HG03066 (cell line): ENCODE measurements around the gene CHMP5.
A peak's percentile ranks its signal among the peaks of the same experiment; 100 is the strongest.

ENCODE experiments used
- ATAC-seq: cut with Tn5 transposase; IDR thresholded peaks from one replicate; pipeline ENCODE4 v1.9.1; 2021; ENCODE audit warnings: low read depth; ENCODE audit not compliant: unreplicated experiment

CHMP5 gene

DNA sequence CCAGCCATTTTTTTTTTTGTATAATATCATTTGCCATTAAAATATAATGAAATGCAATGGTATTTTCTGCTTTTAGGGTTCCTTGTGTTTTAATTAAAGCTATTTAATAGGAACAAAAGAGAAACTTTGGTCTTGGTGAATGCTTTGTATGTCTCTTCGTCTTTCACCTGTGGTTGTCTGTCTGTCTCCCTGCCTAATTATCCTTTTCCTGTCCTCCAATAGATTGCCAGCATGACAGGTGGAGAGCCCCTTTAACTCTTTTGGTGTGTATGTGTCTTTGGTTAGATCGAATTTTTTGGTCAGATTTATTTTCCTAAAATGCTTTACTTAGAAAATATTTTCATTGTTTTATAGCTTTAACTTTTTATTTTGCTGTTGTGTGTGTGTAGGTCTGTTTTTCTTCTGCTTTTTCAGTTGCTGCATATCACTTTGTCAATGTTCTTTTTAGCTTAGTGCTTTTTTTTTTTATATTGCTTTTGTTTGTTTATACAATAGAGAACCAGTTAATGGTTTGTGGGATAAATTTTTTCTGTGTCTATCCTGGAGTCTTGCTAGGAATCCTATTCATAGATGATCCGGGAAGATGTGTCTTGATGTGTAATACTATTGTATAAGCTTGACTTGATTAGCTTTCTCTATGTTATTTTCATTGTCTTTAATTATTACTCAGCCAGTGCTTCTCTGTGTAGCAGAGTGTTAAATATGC is 8.6 kb downstream of the CHMP5 start:
- no peak for ATAC-seq

DNA sequence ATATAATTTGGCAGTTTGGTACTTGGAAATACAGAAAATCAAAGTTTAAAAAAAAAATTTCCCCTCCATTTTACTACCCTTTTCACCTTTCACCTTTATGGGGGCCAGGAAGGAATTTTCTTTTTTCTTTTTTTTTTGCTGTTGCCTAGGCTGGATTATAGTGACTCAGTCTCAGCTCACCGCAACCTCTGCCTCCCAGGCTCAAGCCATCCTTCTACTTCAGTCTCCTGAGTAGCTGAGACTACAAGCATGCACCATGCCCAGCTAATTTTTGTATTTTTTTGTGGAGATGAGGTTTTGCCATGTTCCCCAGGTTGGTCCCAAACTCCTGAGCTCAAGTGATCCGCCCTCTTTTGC is 9.1 kb downstream of the CHMP5 start:
- ATAC-seq, result no peak

DNA sequence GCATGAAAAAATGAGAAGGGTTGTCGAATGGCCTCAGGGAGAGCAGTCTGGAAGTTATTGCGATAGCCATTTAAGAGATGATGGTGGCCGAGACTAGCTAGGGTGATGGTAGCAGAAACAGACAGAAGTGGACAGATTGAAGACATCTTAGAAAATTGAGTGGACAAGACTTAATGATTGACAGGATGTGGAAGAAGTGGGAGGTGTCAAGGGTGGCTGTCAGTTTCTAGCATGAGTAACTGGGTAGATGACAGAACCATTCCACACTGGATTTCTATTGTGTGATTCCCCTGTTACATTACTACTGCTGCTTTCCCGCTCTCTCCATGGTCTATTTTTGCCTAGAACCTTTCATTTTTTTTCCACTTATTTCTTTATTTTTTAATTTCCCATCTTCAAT is 12.6 kb downstream of the CHMP5 start:
- ATAC-seq, result no peak

DNA sequence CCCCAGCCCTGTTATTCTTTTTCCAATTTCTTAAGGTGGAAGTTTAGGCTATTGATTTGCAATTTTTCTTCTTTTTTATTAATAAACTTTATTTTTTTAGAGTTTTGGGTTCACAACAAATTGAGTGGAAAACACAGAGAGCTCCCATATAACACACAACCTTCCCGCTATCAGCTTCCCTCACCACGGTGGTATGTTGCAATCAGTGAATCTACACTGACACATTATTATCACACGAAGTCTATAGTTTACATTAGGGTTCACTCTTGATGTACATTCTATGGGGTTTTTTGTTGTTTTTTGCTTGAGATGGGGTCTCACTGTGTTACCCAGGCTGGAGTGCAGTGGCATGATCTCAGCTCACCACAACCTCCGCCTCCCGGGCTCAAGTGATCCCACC is 20.7 kb downstream of the CHMP5 start:
- ATAC-seq, result no peak

DNA sequence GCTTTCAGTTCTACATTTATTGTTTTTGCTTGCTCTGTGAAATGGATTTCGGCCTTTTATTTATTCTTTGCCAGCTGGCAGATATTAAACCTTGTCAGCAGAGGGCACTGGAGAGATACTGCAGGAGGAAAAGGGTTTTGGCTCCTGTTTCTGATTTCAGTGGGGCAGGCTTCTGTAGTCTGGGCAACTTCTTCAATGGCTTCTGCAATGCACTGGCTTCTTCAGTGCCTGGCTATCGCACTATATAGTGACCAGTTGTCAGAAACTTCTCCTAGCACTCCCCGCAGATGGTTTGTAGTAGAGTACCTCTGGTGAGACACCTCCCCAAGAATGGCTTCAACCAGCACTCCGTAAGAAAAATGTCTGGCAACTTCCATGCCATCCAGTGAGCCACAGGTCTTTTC is 22.2 kb downstream of the CHMP5 start:
- ATAC-seq, result no peak

DNA sequence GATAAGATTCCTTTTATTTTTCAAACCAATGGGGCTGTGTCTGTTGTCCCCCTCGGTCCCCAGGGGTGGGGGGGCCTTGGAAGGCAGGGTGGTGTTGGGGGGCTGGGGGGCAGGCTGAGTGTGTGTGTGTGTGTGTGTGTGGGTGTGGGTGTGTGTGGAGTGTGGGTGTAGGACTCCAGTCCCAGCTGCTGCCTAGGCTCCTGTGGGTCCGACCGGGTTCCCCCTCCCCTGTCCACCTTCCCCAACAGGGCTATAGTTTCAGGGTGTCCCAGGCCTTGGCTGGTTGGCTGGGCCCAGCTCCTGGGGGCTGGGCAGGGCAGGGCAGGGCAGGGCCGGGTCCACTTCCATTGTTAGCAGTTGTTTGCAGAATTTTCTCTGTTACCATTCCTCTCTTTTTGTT is 23.4 kb downstream of the CHMP5 start:
- ATAC-seq, result no peak

DNA sequence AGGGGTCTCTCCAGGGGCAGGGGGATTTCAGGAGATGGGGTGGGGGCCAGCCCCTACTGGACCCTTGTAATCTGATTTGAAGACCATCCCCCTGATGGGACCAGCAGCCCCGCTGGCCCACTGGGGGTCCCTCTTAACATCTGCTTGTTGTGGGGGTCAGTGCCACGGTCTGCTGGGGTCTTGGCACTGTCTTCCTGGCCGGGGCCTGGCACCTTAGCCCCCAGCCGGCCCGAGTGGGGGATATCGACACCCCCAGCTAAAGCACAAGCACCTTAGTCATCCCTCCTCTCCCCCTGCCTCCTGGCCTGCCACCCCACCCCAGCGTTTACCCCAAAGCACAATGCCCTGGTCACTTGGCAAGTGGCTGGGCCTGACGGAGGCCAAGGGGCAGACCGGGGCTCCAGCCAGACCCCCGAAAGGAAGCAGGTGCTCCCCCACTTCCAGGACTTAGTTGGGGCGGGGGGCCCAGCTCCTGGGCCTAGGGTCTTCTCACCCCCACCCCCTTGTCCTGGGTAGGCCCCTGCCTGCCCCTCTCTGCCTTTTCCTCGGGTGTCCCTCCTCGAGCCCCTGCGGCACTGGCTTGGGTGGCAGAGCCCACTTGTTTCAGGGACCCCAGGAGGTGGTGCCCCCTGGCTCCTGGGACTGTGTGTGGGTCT is 24.1 kb downstream of the CHMP5 start:
- ATAC-seq, result no peak

DNA sequence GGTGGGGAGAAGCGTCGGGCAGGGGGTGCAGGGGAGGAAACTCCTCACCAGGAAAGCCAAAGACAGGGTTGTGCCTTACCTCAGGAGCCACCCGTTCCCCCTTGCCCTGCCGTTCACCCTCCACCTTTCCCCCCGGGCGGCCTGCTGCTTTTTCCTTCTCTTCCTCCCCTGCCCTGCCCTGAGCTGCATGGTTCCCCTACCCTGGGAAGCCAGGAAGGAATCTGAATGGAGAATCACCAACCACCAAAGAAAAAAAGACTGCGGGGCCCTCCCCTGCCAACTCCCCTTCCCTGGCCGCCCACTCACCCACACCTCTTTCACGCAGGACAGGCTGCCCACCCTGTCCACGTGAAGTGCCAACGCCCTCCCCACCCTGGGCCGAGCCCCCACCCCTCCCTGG is 24.6 kb downstream of the CHMP5 start:
- ATAC-seq, result no peak

DNA sequence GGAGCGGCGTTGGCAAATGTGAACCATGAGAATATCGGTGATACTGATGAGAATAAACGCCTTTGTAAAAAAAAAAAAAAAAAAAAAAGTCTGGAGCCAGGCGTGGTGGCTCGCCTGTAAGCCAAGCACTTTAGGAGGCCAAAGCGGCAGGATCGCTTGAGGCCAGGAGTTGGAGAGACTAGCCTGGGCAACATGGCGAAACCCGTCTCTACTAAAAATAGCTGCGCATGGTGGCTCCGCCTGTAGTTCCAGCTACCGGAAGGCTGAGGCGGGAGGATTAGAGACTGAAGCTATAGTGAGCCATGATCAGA is 25.0 kb downstream of the CHMP5 start:
- no peak for ATAC-seq

DNA sequence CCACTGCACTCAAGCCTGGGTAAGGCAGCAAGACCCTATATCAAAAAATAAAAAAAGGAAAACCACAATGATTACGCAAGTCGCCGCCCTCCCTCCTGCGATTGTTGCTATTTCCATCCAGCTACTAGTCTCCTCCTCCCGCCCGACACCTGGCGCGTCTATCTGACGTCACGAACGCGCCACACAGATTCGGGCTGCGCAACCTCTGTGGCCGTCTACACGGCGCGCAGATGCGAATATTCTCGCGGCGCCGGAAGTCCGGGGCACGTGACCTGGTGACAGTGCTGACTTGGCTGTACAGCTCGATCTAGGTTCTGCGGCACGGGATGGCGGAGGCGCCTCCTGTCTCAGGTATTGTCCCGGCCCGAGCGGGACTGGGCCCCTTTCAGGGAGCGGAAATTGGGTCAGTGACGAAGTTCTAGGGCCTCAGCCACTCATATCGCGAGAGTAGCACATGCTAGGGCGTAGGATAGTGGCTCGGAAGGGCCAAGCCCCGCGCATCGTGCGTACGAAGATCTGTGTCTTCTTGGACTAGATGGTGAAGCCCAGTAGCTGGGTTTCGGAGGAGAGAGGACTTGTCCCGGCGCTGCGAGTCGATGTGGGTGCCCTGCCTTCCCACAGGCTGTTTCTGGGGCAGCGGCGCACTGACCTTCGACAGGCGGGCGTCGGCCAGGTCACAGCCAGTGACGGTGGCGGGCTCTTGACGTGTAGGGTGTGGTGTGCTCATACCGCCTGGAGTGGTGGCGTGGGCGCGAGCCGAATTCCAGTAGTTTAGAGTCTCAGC is 25.6 kb downstream of the CHMP5 start, which contains the start of gene NFX1:
TSS of gene NFX1 (plus strand) at position 270 of the 784 bp plus-strand sequence. CDS start at position 327, 57 bp downstream.
- peak; percentile 88 for ATAC-seq

DNA sequence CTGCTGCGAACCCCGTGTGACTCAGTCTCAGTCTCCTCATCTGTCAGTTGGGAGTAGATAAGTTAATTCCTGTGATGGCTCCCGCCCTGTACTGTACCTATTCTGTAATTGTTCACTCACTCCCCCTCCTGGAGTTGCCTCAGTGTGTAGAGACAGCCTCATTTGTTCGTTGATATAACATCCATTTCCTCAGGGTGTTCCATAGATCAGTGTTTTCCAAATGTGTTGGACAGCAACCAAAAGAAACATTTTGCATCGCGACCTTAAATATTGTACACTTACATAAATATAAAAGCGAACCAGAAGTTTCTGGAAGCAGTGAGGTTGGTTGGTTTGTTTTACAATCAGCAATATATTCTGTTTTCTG is 26.2 kb downstream of the CHMP5 start:
- ATAC-seq, result peak; percentile 1

DNA sequence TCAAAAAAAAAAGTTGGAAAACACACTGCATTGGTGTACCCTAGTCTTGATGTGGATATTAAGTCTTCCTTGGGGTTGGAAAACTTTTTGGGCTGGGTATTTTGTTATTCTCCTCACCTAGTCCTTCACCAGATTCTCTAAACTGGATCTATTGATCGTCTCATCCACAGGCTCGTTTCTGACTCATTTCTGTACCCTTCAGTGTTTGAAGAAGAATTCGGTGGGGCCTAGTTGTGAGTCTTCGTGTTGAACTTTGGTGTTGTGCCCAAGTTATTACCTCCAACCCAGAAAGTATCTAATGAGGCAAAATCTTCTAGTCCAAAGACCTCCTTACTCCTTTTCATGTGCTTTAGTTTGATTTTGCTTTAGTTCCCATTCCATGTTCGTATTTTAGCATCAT is 27.1 kb downstream of the CHMP5 start:
- ATAC-seq, result no peak

DNA sequence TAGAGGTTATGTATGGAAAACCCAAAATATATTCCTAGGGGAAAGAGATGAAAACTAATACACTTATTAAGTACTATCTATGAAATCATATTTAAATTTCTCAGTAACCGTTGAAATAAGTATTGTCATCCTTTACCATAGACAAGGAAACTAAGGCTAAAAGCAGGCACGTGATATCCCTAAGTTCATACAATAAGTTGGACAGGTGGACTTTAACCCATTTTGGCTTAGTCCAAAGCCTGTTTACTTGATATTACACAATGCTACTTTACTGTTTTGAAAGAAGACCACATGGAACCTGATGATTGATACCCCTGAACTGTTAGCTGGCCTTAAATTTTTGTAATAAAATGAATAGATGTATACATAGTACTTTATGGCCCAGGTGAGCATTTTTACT is 28.9 kb downstream of the CHMP5 start:
- ATAC-seq, result no peak

DNA sequence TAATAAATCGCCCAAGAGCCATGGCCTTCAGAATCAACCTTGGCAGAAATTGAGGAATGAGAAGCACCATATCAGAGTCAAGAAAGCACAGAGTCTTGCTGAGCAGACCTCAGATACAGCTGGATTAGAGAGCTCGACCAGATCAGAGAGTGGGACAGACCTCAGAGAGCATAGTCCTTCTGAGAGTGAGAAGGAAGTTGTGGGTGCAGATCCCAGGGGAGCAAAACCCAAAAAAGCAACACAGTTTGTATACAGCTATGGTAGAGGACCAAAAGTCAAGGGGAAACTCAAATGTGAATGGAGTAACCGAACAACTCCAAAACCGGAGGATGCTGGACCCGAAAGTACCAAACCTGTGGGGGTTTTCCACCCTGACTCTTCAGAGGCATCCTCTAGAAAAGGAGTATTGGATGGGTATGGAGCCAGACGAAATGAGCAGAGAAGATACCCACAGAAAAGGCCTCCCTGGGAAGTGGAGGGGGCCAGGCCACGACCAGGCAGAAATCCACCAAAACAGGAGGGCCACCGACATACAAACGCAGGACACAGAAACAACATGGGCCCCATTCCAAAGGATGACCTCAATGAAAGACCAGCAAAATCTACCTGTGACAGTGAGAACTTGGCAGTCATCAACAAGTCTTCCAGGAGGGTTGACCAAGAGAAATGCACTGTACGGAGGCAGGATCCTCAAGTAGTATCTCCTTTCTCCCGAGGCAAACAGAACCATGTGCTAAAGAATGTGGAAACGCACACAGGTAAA is 30.0 kb downstream of the CHMP5 start:
- no peak for ATAC-seq

DNA sequence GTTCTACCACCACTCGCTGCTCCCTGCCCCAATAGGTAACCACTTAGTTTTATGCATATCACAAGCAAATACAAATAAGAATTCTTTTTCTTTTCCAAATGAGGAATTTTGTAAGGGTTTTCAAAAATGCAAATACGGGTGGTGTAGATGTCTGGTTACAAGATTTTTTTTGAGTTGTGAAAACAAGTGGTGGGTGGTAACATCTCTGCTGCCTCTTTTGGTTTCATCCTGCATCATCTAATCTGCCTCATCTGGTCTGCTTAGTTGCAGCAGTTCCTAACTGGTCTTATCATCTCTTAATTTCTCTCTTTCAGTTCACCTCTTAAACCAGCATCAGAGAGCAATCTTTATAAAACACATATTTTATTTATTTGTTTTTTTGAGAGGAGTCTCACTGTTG is 30.7 kb downstream of the CHMP5 start:
- peak; percentile 40 for ATAC-seq

DNA sequence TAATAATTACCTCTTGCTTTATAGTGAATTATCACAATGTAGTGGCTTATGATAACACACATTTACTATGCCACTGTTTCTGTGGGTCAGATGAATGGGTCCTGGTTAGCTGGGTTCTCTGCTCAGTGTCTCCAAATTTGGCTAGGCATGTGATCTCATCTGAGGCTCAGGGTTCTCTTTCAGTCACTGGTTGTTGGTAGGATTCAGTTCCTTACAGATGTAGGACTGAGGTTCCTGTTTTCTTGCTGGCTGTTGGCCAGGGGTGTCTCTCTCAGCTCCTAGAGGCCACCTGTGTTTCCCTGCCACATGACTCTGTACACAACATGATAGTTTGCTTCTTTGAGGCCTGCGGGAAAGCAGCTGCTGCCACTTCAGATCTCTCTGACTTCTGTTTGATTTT is 32.6 kb downstream of the CHMP5 start:
- ATAC-seq, result peak; percentile 92

DNA sequence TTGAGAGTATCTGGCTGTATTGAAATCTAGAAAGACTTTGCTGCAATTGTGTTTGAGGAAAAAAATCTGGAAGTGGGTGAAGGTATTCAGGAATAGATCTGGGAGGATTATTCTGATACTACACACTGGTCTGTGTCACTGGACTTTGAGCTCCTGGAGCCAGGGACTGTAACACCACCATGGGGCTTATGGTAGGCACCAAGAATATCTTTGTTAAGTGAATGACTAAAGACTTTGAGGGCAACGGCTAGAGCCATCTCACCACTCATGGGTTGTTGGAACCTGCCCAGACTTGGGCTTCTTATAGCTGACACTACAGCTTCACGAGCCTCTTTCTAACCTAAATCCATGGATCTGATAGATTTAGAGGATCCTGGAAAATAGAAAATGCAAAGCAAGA is 35.7 kb downstream of the CHMP5 start:
- ATAC-seq, result no peak

DNA sequence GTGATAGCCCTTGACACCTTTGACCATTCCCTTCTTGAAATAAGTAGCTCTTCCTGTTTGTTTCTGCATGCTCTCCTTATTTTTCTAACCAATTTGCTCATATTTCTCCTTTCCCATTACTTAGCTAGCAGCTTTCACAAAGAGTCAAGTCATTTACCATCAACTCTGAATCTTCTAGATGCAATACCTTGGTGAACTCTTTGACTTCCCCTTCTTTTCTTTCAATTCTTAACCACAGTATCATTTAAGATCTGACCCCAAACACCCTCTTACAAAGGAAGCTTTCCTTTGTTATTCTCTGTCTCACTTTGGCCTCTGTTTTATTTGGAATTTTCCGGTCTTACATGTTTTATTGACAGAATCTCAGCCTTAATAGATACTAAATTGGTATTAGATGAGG is 39.5 kb downstream of the CHMP5 start:
- no peak for ATAC-seq

DNA sequence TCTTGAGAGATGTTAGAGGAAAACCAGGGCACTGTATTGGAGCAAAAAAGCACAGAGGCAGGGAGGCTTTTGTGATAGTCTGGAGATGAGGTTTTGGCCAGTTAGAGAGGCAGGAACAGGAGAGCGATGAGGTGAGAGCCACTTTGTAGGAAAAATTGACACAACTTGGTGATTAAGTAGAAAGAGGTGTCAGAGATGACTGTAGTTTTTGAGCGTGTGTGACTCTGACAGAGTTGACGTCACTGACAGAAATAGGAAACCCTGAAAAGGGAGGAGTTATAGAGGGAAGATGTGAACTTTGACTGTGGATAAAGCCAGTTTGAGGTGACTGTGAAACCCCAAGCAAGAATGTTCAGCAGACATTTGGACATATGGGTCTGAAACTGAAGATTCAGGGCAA is 41.2 kb downstream of the CHMP5 start:
- ATAC-seq, result no peak

DNA sequence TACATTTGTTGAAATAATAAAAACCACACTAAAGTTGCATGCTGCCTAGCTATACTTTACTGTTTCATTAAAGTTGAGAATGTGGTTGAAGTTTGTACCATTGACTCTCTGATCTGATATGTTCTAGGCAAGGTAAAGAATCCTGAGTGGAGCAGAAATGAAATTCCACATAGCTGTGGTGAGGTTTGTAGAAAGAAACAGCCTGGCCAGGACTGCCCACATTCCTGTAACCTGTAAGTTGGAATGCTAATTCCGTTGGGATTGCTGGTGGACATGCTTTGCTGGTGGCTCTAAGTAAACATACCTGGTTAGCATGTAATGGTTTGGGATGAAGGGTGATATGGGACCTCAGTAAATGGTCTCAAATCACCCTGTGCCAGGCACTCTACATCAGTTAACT is 42.2 kb downstream of the CHMP5 start:
- no peak for ATAC-seq

DNA sequence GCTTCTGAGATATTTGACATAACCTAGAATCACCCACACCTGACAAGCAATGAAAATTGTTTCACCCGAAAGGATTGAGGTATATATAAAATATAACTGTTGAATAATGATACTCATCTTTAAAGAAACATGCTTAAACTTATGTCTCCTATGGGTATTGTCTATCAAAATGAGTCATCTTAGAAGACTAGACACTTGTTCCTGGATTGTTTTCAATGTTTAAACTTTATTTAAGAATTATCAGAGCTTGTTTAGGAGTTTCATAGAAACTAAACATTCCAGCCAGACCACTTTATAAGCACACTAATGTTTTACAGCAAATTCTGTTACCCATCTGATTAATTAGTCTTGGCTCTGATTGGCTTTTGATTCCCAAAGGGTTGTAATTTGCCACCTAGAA is 45.1 kb downstream of the CHMP5 start:
- no peak for ATAC-seq
